GM21723 (cell line): ENCODE measurements around the gene ANO7.

Source experiments
- ATAC-seq: cut with Tn5 transposase; IDR thresholded peaks from one replicate; pipeline ENCODE4 v1.9.1; 2021; ENCODE audit warnings: mild to moderate bottlenecking, moderate library complexity; ENCODE audit not compliant: unreplicated experiment

Gene ANO7

GRCh38 chr2:241225545-241225944 lies 37.1 kb downstream of the ANO7 start:
- no peak for ATAC-seq

- ATAC-seq: no peak
Measured at GRCh38 chr2:241225983-241226382, 37.5 kb downstream of the ANO7 start.

GRCh38 chr2:241226723-241227572 lies 38.5 kb downstream of the ANO7 start:
- ATAC-seq: no peak

DNA sequence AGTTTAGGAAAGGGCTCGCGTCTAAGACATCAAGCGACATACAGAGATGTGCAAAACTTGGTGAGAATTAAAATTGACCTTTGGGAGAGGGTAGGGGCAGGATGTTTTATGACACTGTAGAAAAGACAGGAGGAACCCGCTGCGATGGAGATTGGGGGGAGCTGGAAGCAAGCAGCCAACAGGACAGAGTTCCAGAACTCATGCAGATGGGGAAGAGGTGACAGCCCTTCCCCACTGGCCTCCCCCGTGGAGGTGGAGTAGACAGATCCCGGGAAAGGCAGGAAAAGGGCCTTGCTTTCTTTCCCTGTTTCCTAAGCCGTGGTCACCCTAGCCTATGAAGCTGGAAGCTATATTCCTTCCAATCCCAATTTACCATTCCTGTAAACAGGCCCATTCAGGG lies 39.1 kb downstream of the ANO7 start:
- ATAC-seq: no peak

GRCh38 chr2:241228081-241228859 lies 39.8 kb downstream of the ANO7 start:
- no peak for ATAC-seq

DNA sequence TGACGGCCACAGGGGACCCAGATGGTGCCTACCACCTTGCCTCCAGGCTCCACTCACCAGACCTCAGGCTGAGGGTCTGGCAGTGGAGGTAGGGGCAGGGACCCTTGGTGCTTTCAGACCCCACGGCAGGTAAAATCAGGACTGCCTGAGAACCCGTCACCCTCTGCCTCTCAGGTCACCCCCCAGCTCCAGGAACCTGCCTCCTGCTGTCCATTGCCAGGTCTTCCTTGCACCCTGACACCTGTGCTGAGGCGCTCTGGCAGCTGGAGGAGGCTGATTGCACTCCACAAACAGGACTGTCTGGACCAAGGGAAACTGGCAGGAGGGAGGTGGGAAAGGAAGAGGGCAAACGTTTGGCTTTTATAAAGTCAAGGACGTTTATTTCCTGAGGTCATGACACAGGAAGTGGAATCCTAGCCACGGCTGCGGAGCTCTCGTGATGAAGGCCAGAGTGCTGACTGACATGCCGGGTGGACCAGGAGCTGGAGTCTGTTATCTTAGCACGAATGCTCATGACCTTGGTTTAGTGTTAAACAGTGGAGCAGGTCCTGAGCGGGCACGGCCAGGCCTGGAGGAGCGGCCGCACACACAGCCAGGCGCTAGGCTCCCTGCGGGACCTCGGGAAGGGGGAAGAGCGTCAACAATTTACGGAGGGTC lies 40.5 kb downstream of the ANO7 start:
- no peak for ATAC-seq

GRCh38 chr2:241229563-241230401 lies 41.3 kb downstream of the ANO7 start:
- ATAC-seq: no peak

DNA sequence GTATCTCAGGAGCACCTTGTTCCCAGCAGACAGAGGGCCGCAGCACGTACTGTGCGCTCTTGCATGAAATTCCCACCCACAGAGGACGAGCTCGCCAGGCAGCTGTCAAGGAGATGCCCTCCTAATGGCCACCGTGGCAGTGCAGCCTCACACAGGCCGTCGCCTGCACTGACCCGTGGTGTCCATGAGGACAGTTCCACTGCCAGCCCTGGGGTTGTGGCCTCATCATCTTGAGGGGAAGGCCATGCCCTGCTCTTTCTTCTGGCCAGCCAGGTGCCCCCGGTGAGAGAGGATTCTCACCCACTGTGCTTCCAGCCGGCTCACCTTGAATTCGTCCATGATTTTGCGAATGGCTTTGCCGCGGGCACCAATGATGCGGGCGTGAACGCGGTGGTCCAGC lies 42.0 kb downstream of the ANO7 start:
- ATAC-seq: no peak

DNA sequence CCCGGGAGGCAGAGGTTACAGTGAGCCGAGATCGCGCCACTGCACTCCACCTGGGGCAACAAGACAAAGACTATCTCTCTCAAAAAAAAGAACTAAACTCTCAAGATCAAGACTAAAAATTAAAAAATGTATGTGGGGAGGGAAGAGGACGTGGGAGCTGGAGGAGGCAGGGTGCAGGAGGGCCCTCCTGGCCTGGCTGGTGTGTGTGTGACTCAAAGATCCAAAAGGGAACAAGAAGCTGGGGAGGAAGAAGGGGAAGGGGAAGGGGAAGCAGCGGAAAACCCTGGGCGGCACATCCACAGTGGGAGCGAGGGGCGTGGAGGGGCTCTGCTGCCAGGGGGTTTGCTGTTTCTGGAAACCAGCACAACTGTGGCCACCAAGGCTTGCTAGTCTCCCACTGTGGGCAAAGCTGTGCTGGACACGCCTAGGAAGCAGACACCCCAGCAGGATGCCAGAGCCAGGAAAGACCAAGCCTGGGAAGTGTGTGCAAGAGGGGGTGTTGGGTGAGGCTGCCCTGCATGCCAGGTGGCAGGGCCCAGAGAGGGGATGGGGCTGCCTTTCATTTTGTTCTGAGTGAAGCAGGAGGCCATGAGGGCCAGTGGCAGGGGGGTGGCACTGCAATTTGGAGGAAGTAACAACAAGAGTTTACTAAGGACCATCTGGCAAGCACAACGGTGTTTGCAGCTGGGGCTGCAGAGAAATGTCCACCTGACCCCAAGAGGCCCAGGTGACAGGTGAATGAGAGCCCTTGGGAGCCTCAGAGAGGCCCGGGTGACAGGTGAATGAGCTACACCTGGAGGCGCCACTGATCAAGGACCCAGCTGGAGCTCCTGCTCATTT lies 44.5 kb downstream of the ANO7 start:
- ATAC-seq: no peak

- ATAC-seq: no peak
Measured at GRCh38 chr2:241234066-241234790, 45.8 kb downstream of the ANO7 start.

DNA sequence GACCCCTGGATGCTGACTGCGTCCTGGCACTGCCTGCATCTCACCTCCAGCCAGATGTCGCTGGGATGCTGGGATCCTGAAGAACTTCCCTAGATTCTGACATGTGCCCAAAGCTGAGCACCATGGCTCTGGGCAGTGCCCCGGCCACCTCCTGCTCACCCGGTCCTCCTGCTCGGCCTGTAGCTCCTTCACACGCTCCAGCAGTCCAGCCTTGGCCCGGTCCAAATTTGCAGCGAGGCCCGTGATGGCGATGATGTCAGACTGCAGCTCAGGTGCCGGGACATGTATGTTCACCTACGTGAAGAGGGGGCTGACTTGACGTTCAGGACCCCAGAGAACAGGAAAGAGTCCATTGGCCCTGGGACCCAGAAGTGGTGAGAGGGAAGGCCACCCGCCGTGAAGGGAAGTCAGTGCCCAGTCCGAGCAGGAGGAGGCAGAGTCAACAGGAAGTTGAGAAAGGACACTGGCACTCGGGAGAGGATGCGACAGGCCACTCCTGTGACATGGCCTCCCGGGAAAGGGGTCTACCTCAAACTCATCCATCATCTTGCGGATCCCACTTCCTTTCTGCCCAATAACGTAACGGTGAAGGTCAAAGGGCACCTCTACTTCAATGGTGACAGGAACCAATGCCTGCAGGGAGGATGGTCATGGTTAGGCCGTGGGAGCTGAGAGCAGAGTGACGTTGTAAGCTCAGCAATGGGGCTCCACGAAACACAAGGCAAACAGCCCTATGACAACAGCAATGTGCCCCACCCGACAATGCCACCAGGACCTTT lies 46.7 kb downstream of the ANO7 start:
- ATAC-seq: no peak

GRCh38 chr2:241235859-241236593 lies 47.5 kb downstream of the ANO7 start:
- ATAC-seq: no peak

GRCh38 chr2:241237047-241237446 lies 48.6 kb downstream of the ANO7 start:
- ATAC-seq: no peak

GRCh38 chr2:241237949-241238371 lies 49.5 kb downstream of the ANO7 start:
- ATAC-seq: no peak

DNA sequence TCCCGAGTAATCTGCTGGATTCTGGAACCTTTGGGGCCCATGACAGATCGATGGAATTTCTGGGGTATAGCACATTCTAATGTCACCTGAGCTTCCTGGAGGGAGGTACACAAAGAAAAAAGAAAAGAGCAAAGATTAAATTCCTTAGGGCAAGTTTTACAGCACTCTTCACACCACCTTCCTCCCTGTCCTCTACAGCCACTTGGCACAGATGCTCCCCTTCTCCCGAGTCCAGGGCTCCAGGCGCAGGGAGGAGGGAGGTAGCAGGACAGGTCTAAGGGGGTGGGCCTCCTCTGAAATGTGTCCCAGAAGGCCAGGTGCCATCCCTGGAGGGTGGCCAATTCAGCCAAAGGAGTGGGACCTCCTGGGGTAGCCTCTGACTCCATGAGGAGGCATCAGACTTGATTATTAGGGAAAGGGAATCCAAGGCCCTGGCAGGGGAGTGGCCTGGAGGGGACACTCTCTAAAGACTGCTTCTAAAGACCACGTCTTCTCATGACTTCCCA lies 50.3 kb downstream of the ANO7 start:
- ATAC-seq: no peak

DNA sequence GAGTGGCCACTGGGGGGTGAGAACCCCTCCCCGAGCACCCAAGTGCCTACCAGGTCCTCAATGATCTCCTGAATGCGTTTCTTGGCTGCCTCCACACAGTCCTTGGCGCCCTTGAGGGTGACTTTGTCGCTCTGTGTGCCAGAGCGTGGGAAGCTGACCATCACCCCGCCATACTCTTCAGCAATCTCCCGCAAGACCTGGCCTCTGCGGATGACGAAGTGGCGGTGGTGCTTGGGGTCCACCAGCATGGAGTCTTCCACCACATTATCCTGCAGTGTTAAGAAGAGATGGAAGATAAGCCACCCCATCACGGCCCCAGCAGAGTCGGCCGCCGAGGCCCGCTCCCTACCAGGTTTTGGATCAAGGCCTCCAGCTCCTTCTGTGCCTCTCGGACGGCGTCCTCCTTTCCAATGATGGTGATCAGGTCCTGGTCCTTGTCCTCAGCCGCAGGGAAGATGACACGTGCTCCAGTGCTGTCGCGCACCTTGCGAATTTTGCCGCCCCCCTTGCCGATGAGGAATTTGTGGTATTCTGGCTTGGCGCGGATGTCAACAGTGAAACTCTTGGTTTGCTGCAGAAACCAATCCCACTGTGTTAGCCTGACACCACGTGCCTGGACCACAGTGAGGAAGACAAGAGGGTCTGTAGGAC lies 51.2 kb downstream of the ANO7 start:
- no peak for ATAC-seq
